GM20431 (cell line): ENCODE results near the gene SKI.

Experiments
- in situ Hi-C: fragments of 300-500 bp; cut with MseI, MboI; formaldehyde crosslinking; loops from one replicate; pipeline ENCODE4 v1.15.0; 2020; ENCODE audit warnings: low sequenced_read_pairs; ENCODE audit not compliant: unreplicated experiment

The SKI gene

DNA sequence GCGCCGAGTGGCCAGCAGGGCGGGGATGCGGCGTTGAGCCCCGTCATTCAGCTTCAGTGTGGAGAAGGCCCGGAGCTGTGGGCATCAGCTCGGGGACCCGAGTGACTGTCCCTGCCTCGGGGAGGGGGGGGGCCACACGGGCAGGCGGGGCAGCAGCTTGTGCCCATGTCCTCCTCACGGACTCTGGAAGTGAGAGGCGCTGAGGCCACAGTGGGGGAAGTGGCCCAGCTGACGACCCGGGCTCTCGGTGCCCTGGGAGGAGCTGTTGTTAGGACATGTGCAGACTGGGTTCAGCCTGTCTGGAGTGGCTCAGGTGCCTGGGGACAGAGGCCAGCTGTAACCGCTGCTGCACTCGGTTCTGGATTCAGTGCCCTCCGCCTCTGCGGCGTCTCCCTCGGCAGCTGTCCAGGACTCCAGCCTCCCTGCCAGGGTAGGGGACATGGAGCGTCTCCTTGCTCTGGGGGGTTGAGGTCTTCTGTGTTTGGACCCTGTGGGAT, 71.1 kb downstream of the SKI start:
- in situ Hi-C loops, result no loop called here

DNA sequence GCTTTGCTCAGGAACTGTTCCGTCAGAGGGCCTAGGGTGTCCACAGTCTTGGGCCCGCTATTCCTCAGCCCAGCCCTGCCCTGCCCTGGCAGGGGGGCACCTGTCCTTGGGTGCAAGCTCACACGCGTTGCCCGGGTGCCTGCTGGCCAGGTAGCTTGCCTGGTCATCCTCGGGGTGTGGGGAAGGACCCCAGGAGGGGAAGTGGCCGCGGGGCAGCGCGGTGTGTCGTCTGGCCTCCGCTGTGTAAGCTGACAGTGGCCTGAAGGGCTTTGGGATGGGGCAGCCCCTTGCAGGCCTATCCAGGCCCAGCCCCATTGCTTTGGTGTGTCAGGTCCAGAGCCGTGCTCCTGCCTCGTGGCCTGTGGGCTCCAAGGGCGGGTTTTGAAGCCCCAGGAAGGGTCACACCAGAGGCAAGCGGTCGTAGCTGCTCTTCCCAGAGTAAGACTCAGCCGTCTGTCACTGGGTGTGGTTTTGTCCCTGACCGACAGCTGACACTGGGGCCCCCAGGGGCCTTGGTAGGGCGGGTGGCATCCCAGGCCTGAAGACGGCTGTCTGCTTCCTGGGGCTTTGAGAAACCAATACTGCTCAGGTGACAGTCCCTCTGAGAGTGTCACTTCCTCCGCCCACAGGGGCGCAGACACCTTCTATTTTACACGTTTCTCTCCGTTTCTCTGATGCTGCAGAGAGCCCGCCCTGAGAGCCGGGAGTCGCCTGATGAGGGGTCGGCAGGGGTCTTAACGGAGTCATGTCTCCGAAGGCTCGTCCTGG, 72.1 kb downstream of the SKI start:
- in situ Hi-C loops, result no loop called here

DNA sequence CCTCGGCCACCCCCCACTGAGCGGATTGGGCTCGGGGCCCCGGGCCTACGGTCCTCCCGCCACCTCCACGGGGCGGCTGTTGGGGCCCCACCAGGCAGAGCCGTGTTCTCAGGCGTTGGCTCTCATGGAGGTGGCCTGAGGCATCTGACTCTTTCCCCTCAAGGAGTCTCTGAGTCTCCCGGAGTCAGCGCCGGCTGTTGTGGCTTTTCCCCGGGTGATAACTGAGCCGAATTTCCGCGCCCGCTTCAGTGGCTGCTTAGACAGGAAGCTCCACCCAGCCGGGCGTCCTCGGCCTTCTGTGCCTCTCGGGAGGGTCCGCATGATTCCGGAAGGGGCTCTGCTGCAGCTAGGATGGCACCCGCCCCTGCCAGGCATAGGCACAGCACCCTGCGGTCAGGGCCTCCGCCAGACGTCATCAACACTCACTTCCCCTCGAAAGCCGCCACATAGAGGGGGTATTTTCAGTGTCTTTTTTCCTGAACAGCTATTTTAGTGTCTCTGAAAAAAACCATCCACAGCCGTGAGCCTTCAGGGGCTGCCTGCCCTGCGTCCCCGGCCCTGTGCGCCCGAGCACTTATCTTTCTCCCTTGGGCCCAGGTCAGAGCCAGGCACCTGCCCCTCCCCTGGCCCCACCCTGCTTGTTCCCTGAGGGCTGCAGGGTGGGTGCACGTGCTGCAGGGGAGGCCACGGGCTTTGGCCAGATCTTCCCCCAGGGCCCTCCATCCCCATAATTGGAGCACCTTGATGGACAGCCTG, 72.9 kb downstream of the SKI start:
- in situ Hi-C loops, result no loop called here

DNA sequence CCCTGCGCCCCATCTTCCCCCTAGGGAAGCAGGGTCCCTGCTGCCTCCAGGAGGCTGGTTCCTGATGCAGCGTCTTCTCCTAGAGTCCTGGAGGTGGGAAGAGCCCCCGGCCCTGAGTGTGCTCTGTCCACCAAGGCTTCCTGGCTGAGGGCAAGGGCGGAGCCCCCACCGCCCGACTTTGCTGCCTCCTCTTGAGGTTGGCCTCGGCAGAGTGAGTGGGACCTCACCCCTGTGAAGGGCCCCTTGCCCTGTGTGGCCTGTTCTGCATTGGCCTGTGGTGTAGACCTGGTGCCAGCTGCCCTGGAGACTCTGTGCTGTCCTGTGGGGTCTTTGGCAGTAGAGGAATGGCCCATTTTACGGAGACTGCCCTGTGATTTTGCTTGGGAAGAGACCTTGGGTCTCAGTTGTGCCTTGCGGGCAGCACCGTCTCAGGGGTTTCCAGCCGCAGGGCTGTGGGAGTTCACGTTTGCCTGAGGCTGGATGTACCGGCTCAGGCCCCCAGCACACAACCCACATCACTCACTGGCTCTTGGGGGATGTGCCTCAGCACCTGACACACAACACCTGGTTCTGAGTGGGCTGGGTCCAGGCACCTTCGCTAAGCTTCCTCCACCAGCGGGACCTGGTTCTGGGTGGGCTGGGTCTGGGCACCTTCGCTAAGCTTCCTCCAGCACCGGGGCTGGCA, 73.6 kb downstream of the SKI start:
- in situ Hi-C loops, result no loop called here

DNA sequence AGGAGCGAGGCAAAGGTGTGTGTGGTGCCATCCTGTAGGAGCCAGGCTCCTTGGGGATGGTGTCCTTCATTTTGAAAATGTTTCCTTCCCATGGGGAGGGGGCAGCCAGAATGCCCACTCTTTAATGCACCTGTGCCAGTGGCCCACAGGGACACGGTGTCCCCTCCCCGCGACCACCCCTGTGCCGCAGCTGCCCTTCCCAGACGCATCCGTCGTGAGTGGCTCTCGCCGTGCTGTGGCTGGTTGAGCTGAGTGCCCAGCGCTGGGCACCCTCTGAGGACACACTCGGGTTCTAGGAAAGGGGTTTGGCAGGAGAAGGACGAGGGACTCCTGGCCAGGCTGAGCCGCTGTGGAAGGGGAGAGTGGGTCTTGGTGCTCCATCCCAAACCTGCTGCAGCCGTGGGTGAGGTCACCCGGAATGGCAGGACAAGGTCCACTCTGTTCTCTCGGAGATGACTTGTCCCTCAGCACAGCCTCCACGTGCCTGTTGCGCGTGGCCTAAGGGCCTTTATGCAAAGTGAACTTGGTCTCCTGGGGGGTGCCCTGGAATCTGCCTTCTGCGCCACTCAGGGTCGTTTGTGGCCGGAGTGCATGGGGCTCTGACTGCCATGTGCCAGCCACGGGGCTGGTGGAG, 74.3 kb downstream of the SKI start:
- in situ Hi-C loops, result no loop called here

DNA sequence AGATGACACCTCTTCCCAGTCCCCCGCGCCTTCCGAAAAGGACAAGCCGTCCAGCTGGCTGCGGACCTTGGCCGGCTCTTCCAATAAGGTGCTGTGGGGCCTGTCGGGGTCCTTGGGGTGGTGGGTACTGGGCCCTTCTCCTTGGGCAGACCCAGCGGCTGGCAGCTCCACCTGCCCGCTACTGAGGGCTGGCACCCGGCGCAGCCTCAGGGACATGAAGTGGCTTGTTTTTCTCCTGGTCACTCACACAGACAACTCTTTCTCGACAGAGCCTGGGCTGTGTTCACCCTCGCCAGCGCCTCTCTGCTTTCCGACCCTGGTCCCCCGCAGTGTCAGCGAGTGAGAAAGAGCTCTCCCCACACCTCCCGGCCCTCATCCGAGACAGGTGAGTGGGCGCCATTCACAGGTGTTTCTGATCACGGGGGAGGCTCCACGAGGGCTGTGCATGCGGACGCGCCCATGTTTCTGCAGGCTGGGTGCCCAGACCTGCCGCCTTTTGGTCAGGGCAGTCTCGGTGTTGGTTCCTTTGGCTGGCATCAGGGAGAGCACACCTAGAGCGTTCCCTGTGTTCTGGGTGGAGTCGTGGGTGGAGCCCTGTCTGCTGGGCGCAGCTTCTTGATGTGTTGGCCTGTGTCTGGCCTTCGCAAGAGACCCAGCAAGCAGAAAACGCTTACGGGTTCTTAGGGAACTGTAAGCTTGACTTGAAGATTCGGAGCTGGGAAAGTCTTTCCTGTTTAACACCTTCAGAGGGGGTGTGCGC, 75.1 kb downstream of the SKI start:
- in situ Hi-C loops, result no loop called here

DNA sequence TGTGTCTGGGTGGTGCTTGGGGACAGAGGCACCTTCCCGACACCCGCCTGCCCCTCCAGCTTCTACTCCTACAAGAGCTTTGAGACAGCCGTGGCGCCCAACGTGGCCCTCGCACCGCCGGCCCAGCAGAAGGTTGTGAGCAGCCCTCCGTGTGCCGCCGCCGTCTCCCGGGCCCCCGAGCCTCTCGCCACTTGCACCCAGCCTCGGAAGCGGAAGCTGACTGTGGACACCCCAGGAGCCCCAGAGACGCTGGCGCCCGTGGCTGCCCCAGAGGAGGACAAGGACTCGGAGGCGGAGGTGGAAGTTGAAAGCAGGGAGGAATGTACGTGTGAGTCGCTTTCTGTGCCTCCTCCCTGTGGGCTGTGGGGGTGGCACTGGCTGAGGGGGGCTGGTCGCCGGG, 75.7 kb downstream of the SKI start:
- in situ Hi-C loops, result no loop called here

DNA sequence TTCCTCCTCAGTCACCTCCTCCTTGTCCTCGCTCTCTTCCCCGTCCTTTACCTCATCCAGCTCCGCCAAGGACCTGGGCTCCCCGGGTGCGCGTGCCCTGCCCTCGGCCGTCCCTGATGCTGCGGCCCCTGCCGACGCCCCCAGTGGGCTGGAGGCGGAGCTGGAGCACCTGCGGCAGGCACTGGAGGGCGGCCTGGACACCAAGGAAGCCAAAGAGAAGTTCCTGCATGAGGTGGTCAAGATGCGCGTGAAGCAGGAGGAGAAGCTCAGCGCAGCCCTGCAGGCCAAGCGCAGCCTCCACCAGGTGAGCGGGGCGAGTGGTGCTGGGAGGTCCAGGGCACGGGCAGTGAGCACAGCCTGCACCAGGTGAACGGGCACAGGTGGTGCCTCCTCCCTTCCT, 76.2 kb downstream of the SKI start:
- in situ Hi-C loops, result no loop called here

DNA sequence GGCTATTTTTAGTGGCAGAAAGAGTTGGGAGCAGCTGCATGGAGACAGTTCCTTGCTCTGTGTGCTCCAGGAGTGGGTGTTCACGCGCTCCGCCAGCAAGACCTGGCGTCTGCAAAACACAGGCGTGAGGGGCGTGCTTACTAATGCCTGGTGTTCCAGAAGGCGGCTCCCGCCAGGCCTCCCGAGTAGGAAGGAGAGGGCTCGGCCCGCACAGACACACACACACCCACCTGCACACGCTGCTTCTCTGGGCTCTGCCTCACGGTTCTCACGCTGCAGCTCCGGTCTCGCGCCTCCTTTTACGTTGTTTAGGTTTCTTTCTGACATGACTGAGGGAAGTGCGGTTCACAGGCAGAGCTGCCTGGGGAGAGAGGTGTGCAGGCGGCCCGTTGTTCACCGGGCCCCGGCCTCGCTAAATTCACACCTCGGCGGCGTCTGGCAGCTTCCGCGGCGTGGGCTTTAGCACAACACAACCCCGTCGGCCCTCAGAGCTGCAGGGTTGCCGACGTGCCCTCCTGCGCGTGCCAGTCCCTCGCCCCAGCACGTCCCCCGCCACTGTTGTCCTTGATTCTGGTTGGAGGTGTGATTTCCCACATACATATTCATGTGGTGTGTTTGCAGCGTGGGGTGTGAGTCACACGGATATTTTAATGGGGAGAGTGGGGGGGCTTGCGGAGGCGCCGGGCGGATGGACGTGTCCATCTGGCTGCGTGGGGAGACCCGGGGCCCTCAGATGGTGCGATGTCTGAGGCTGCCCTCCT, 77.0 kb downstream of the SKI start:
- in situ Hi-C loops, result no loop called here

DNA sequence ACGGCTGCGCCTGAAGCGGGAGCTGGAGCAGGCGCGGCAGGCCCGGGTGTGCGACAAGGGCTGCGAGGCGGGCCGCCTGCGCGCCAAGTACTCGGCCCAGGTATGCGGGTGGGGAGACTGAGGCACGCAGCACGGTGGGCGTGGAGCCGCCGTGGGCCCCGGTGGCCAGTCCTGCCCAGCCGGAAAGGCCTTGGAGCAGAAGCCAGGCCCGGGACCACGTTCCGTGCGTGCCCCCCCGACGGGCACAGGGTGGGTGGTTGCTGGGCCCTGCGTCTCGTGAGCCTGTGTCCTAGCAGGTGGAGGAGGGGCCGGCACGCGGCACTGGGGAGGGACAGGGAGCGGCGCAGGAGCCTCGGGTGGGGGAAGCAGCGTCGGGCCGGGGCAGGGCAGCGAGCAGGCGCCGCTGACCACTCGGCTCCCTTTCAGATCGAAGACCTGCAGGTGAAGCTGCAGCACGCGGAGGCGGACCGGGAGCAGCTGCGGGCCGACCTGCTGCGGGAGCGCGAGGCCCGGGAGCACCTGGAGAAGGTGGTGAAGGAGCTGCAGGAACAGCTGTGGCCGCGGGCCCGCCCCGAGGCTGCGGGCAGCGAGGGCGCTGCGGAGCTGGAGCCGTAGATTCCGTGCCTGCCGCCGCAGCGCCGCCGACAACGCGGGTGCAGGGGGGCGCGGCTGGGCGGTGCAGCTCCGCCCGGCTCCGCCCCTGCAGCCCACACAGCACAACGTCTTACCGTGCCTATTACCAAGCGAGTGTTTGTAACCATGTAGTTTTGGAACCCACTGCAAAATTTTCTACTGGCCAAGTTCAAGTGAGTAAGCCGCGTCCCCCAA, 78.2 kb downstream of the SKI start:
- in situ Hi-C loops, result no loop called here

DNA sequence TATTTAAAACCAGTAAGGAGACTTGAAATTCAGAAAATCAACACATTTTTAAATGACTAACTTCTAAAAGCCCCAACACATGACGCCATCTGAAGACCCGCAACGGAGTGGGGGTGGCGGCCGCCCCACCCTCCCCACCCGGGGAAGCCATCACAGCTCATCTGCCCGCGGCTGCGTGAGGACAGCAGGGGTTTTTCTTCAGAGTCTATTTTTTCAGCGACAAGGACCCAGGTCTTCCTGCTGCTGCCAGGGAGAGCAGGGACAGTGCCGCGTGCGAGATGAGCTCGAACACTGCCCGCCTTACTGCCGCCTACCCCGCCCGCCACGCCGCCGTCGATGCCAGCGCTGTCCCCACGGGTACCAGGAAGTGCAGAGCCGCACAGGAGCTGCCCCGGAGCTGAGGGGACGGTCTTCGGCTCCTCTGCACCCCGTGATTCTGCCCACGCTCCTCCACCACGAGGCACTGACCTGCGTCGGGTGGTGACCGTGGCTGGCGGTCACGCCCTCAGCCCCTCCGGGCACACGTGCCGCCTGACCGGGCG, 79.0 kb downstream of the SKI start:
- in situ Hi-C loops, result no loop called here

DNA sequence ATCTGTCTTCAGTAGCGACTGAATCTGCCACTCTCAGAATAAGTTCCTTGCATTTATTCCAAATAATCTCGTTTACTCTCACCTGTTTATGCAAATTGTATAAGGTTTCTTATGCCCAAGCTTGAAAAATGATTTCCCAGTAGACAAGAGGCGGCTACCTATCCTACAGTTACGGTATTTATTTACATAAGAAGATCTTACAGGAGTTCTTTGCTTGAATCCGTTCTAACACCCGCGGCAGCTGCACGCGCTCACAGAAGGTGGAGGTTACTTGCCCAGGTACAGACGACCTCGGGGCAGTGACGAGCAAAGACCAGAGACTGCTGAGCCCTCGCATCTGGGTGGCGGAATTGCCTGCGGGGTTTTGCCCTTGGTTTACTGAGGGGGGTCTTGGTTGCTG, 79.9 kb downstream of the SKI start:
- in situ Hi-C loops, result no loop called here

DNA sequence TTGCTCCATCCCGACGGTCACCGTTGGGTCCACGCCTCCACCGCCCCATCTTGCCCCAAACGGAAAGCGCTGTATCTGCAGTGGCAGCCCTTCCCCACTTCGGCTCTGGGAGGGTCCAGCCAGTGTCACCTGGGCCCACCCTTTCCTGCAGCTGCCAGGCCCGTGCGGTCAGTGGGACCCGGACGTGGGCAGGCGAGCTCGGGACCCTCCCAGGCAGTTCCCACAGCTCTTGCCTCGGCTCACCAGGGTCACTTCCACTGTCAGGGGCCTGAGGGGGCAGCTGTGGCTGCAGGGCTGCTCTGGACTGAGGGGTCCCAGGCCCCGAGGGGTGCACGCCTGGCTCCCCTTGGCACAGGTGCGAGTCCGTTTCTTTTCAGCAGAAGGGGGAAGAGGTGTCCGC, 80.7 kb downstream of the SKI start:
- in situ Hi-C loops, result no loop called here

DNA sequence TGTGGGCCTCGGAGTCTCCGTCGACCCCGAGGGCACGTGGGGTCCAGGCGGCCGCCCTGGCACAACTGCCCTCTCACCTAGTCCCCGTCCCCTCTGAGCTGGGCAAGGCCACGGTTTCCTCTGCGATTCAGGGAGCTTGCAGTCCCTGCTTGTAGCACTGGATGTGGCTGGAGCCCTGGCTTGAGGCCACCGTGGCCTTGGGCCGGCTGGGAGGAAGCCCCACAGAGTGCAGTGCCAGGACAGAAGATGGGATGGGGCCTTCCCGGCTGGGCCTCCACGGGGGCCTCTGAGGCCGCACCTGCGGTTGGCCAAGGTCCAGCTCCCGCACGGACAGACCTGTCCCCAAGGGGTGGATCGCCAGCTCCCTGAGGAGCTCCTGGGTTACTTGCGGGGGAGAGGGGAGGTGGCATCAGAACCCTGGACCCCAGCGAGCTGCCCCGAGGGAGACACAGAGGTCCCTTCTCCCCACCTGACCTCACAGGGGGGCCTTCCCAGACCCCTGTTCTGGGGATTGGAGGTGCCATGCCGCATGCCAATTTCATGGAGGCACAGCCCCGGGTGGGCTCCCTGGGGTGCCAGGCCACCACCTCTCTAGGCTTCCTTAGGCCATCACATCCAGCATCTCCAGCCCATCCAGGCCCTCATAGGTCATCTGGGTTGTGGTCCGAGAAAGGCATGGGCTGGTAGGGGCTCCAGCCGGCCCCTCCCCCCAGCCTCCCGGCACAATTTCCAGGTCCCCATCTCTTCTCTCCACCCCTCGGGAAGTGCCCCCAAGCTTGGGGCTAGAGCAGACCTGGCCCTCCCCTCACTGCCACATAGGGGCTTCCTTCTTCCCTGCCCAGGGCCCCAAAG, 82.4 kb downstream of the SKI start:
- in situ Hi-C loops, result no loop called here

DNA sequence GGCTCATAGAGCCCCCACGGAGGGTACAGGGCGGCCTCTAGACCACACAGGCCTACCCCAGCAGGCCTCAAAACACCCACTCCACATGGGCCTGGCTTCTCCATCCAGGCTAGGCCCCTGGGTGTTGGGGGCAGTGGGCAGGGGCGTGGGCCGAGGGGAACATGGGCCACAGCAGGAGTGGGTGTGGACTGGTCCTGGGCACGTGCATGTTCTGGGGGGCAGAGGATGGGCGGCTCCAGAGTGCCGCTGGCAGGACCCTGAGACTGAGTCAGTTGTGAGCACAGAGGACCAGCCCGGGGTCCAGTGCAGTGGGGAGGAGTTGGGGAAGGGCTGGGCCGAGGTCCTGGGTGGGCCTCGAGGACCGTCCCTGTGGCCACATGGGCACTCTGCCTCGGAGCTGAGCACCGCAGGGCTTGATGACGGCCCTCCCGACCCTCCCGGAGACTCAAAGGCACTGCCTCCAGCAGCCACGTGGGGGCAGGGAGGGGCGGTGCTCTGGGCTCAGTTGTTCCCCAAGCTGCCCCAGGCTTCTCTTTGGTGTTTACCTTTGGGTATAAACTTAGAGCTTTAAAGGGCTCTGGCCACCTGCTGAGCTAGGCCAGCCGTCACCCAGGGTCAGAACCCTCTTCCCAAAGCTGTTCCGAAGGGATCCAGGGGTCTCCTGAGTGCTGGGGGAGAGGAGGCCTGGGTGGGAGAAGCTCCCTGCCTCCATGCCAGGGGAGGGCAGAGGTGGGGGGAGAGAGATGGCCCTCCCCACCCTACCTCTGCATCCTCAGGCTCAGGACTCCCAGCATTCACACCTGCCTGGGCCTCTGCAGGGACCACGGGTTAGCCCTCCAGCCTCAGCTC, 83.3 kb downstream of the SKI start:
- in situ Hi-C loops, result no loop called here

DNA sequence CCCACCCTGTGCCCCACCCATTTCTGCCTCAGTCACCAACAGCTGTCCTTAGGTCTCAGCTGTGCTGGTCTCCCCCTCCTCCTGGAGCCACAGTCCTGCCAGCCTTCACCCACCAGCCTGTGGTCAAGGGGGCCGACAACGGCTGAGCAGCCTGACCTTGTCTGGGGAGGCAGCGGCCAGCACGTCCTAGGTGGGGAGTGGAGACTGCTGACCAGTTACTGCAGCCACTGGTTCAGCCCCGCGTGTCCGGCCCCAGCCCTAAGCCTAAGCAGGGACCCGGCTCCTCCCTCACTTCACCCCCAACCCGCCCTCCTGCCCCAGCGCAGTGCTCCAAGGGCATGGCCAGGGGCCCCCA, 84.0 kb downstream of the SKI start:
- in situ Hi-C loops, result no loop called here
